B cell (primary cell): ENCODE measurements around the gene INPP1. TPM values are rescaled to one million over a fixed set of nuclear protein-coding genes. Genes with fewer than 3 reads are reported as not detected.

Experiments used
- ATAC-seq: fragments of 200-7000 bp; cut with Tn5 transposase; one replicate; pipeline ENCODE4 v1.10.0; 2021; ENCODE audit warnings: low read depth, mild to moderate bottlenecking, moderate number of reproducible peaks, moderate library complexity
- CTCF ChIA-PET: fragments of 350-600 bp; sonication (Branson Sonifier 250); formaldehyde crosslinking; loops from one replicate; lab custom pipeline; 2021; ENCODE audit warnings: antibody characterized with exemption, inconsistent platforms; lab: Charles Lee
- POLR2A ChIA-PET: fragments of 350-600 bp; sonication (Branson Sonifier 250); formaldehyde crosslinking; loops from one replicate; lab custom pipeline; 2021; ENCODE audit warnings: antibody characterized with exemption; lab: Charles Lee
- DNase-seq: peaks from one replicate; pipeline ENCODE4 v3.0.0; 2013
- H2AFZ ChIP-seq: 2 replicates; pipeline ENCODE4 v1.6.1; 2012; ENCODE audit warnings: mild to moderate bottlenecking, low read depth, low read length; ENCODE audit not compliant: insufficient read depth, poor library complexity, severe bottlenecking
- H3K27ac ChIP-seq, 2 donors: 1 replicate in 1 of 2; 2 replicates in 1 of 2; pipeline ENCODE4 v1.5.1; 2012 to 2013; ENCODE audit warnings: low read length in 2 of 2, mild to moderate bottlenecking in 2 of 2, moderate library complexity in 1 of 2
- H3K27me3 ChIP-seq, 4 experiments: fragments of 200-600 bp in 1 of 4; sonication (generic) in 1 of 4; replicated peaks in 1 of 4; 1 replicate in 2 of 4; 2 replicates in 2 of 4; pipeline versions ENCODE4 v1.6.1 to v1.7.0; 2013 to 2016; ENCODE audit warnings: low read length in 3 of 4, mild to moderate bottlenecking in 2 of 4, mixed read lengths in 1 of 4, moderate library complexity in 1 of 4; ENCODE audit not compliant: insufficient read depth in 4 of 4, control insufficient read depth in 3 of 4; ENCODE audit errors: control extremely low read depth in 1 of 4
- H3K36me3 ChIP-seq, 2 experiments: replicated peaks in 1 of 2; 1 replicate in 1 of 2; 2 replicates in 1 of 2; pipeline versions ENCODE4 v1.6.1 to v1.7.1; 2013; ENCODE audit warnings: low read length in 1 of 2; ENCODE audit not compliant: insufficient read depth in 2 of 2, control insufficient read depth in 1 of 2; ENCODE audit errors: control extremely low read depth in 1 of 2, extremely low read depth in 1 of 2
- H3K4me1 ChIP-seq, 2 donors: fragments of 200-600 bp in 1 of 2; sonication (generic) in 1 of 2; 1 replicate in 1 of 2; 2 replicates in 1 of 2; pipeline versions ENCODE4 v1.5.1 to v1.6.1; 2013 to 2017; ENCODE audit warnings: low read length in 2 of 2; ENCODE audit not compliant: control insufficient read depth in 2 of 2, insufficient read depth in 2 of 2
- H3K4me2 ChIP-seq: replicated peaks from 2 replicates; pipeline ENCODE3; 2012; ENCODE audit warnings: mild to moderate bottlenecking, low read depth, low read length; ENCODE audit not compliant: poor library complexity, severe bottlenecking
- H3K4me3 ChIP-seq, 5 experiments: fragments of 200-600 bp in 1 of 5; sonication (generic) in 1 of 5; 1 replicate in 3 of 5; 2 replicates in 2 of 5; pipeline versions ENCODE4 v1.5.1 to v1.7.0; 2011 to 2016; ENCODE audit warnings: low read length in 4 of 5, mild to moderate bottlenecking in 4 of 5, low read depth in 2 of 5, control low read depth in 1 of 5, moderate library complexity in 1 of 5; ENCODE audit not compliant: insufficient read depth in 1 of 5; ENCODE audit errors: control extremely low read depth in 1 of 5, extremely low read depth in 1 of 5
- H3K79me2 ChIP-seq: fragments of 200-600 bp; sonication (generic); one replicate; pipeline ENCODE4 v1.6.0; 2016; ENCODE audit warnings: low read length; ENCODE audit not compliant: control insufficient read depth, insufficient read depth
- H3K9ac ChIP-seq: fragments of 200-600 bp; sonication (generic); 2 replicates; pipeline ENCODE4 v1.6.1; 2017; ENCODE audit warnings: mild to moderate bottlenecking, low read length, moderate library complexity
- H3K9me3 ChIP-seq, 3 donors: one replicate each; pipeline versions ENCODE4 v1.6.1 to v1.7.1; 2013; ENCODE audit warnings: low read length in 2 of 3; ENCODE audit not compliant: control insufficient read depth in 2 of 3, insufficient read depth in 1 of 3; ENCODE audit errors: control extremely low read depth in 1 of 3
- H4K20me1 ChIP-seq: 2 replicates; pipeline ENCODE4 v1.6.0; 2012; ENCODE audit warnings: mild to moderate bottlenecking, low read length; ENCODE audit not compliant: insufficient read depth, control insufficient read depth, poor library complexity, severe bottlenecking
- H3K27ac Mint-ChIP-seq: one replicate; pipeline ENCODE4 v1.8.0; 2021; ENCODE audit warnings: mixed read lengths
- H3K27me3 Mint-ChIP-seq: one replicate; pipeline ENCODE4 v1.8.0; 2021; ENCODE audit warnings: mixed read lengths
- H3K4me1 Mint-ChIP-seq: one replicate; pipeline ENCODE4 v1.8.0; 2021; ENCODE audit warnings: mixed read lengths
- H3K4me3 Mint-ChIP-seq: one replicate; pipeline ENCODE4 v1.8.0; 2021; ENCODE audit warnings: mixed read lengths
- H3K9me3 Mint-ChIP-seq: one replicate; pipeline ENCODE4 v1.8.0; 2022; ENCODE audit warnings: mixed read lengths; ENCODE audit not compliant: insufficient read depth
- CTCF ChIP-seq: fragments of 200-600 bp; IDR thresholded peaks from one replicate; pipeline ENCODE4 v1.8.0; 2022; ENCODE audit warnings: antibody characterized with exemption, mild to moderate bottlenecking
- EZH2 ChIP-seq: IDR thresholded peaks from 2 replicates; pipeline ENCODE4 v1.6.1; 2012; ENCODE audit warnings: borderline replicate concordance, low read depth, mild to moderate bottlenecking, moderate library complexity, low read length; ENCODE audit not compliant: insufficient read depth, poor library complexity, severe bottlenecking
- WGBS: methylation state at CpG from one replicate; pipeline ENCODE4 v1.1.5; 2013; ENCODE audit warnings: missing lambda C conversion rate; ENCODE audit not compliant: insufficient coverage; 5-methylcytosine and 5-hydroxymethylcytosine counted together
- intact Hi-C: fragments of 100-400 bp; cut with micrococcal nuclease; formaldehyde crosslinking; loops from one replicate; pipeline ENCODE4 v1.10.0; 2022
- polyA plus RNA-seq: library from polyadenylated mRNA; depleted of rRNA; stranded (reverse); fragments of >200 nt; gene quantifications from 2 replicates; pipeline ENCODE4 v1.2.3, GENCODE V29; 2012
- total RNA-seq, 2 donors: library from RNA; stranded (reverse); fragments of 120-200 nt in 1 of 2; gene quantifications; 1 replicate in 1 of 2; 2 replicates in 1 of 2; pipeline versions ENCODE4 v1.2.3 to v1.2.4, GENCODE V29; 2013 to 2022

The INPP1 gene
- total and polyA plus RNA-seq, 2 donors (not counting 1 experiment from before 2014, with no cell fraction given), result 3.1 to 3.7 TPM

- H3K9ac ChIP-seq, result no peak overlapping the region
- ChIA-PET POLR2A (no interaction called here), CTCF (no interaction called here)
- H3K4me3 ChIP-seq, result no peak overlapping the region
- peaks cover 3 to 14% of the 10 kb centered on the region in 2 donors for H3K4me1 ChIP-seq
- H3K27ac ChIP-seq, result no peak overlapping the region
- H3K4me2 ChIP-seq, result no peak overlapping the region
- peaks cover 12% of the 10 kb centered on the region for H4K20me1 ChIP-seq
- Mint-ChIP-seq H3K27me3 (no peaks in the 10 kb centered on the region), H3K4me3 (no peak overlapping the region), H3K4me1 (peaks cover 36% of the 10 kb centered on the region), H3K9me3 (no peaks in the 10 kb centered on the region), H3K27ac (no peak overlapping the region)
- TF ChIP-seq EZH2 (no peak), CTCF (no peak)
- H3K79me2 ChIP-seq, result peaks cover 65% of the 10 kb centered on the region
- intact Hi-C loops, result no loop called here
- DNase-seq (no peak), ATAC-seq (no peak)
- WGBS, result no CpG with 5 or more reads among the region's 1 CpG
- H2AFZ ChIP-seq, result no peak overlapping the region
- no peaks in the 10 kb centered on the region for H3K9me3 ChIP-seq
- no peaks in the 10 kb centered on the region for H3K27me3 ChIP-seq
- H3K36me3 ChIP-seq, result no peaks in the 10 kb centered on the region
Observed at GRCh38 chr2:190420801-190421200, 77.4 kb downstream of the INPP1 start.

Other genes starting within 250 kb of the INPP1 start
- gene HIBCH, start 23.8 kb upstream of the INPP1 start, total RNA-seq, result 30.2 and 36.9 TPM in 2 replicates
- gene HIBCH, start 23.8 kb upstream of the INPP1 start, polyA plus RNA-seq, result 5.6 and 6.4 TPM in 2 replicates
- 33.8 and 38.0 TPM in 2 replicates for gene MFSD6, start 64.8 kb downstream of the INPP1 start, total RNA-seq
- gene MFSD6, start 64.8 kb downstream of the INPP1 start, polyA plus RNA-seq, result 11.1 and 13.5 TPM in 2 replicates
- 17.3 and 22.4 TPM in 2 replicates for gene NEMP2, start 191.1 kb downstream of the INPP1 start, total RNA-seq
- 1.3 and 4.7 TPM in 2 replicates for gene NEMP2, start 191.1 kb downstream of the INPP1 start, polyA plus RNA-seq